ENCODE results near the gene HERC2. TPM values are rescaled to one million over a fixed set of nuclear protein-coding genes. Genes with fewer than 3 reads are reported as not detected.

Gene HERC2
- total and polyA plus RNA-seq, 4 donors = 14.6 to 45.4 (median 26.6) TPM

DNA sequence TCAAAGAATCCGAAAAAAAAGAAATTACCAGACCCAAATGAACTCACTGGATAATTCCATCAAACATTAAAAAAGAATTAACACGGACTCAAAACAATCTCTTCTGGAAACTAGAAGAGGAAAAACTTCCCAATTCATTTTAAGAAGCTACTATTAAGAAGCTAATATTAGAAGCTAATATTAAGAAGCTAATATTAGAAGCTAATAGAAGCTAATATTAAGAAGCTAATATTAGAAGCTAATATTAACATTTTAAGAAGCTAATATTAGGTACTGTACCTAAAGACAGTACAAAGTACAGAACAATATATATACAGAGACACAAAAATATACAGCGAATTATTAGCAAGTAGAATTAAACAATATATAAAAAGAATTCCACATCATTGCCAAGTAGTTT, 35.9 kb downstream of the HERC2 start:
- TF ChIP-seq JUND (IDR thresholded peaks at IDR 0.05) (no peak), TAF1 (conservative IDR thresholded peaks at IDR 0.05) (no peak), FOXA1 (IDR thresholded peaks at IDR 0.05) (no peak), YY1 (IDR thresholded peaks at IDR 0.05) (no peak), SP1 (IDR thresholded peaks at IDR 0.05) (no peak), HNF4A (conservative IDR thresholded peaks at IDR 0.05) (no peak), GABPA (IDR thresholded peaks at IDR 0.05 in 1 of 2, conservative IDR thresholded peaks at IDR 0.05 in 1 of 2) (no peak), FOXA2 (IDR thresholded peaks at IDR 0.05) (no peak), EGR1 (IDR thresholded peaks at IDR 0.05; ENCODE audit: low read depth in 2 of 2) (no peak), HNF4G (IDR thresholded peaks at IDR 0.05) (no peak), RAD21 (IDR thresholded peaks at IDR 0.05) (no peak)
- TF ChIP-seq, protein P1, sequence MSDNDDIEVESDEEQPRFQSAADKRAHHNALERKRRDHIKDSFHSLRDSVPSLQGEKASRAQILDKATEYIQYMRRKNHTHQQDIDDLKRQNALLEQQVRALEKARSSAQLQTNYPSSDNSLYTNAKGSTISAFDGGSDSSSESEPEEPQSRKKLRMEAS (IDR thresholded peaks at IDR 0.05) = no peak
- TF ChIP-seq, protein P2, sequence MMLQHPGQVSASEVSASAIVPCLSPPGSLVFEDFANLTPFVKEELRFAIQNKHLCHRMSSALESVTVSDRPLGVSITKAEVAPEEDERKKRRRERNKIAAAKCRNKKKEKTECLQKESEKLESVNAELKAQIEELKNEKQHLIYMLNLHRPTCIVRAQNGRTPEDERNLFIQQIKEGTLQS (IDR thresholded peaks at IDR 0.05) = no peak
- no peaks in the 10 kb centered on the region for H3K9me3 ChIP-seq (ENCODE audit: control insufficient read depth in 4 of 4, low read length in 3 of 4)
- DNase-seq (ENCODE audit: low spot score) = no peak
- no peak overlapping the region for H3K4me3 ChIP-seq (ENCODE audit: low read depth in 1 of 3, low read length in 3 of 3)
- H3K36me3 ChIP-seq (ENCODE audit: control insufficient read depth in 4 of 4, insufficient read depth in 3 of 4, low read depth in 1 of 4, low read length in 3 of 4) = peaks cover 0 to 7% (median 2%) of the 10 kb centered on the region in 4 donors
- H3K27ac ChIP-seq (ENCODE audit: low read depth in 1 of 2, low read length in 2 of 2) = no peak overlapping the region
- no peaks in the 10 kb centered on the region for H3K4me1 ChIP-seq (ENCODE audit: control insufficient read depth in 4 of 4, insufficient read depth in 4 of 4, low read length in 3 of 4)
- H3K27me3 ChIP-seq (ENCODE audit: control insufficient read depth in 4 of 4, insufficient read depth in 4 of 4, low read length in 3 of 4) = no peaks in the 10 kb centered on the region
- 97% methylated on average over 3 of the region's 3 CpGs for WGBS
- H3K9ac ChIP-seq (ENCODE audit: low read depth in 1 of 2, low read length in 2 of 2) = no peak overlapping the region

DNA sequence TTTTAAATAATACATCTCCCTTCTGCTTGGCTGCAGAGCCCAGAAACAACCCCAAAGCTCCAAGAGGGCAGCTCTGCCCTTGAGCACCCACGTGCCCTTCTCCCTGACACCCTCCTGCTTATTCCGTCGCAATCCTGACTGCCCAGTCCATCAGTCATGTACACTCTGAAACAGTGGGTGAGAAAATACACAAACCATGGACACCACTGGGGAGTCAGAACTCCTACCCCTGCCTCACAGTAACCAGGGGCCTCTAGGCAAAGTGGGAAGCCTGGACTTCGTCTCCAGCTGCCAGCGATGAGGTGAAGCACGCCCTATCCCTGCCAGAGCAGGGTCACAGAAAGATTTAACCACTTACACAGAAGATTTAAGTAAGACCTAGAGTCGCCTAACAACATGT, 40.1 kb downstream of the HERC2 start:
- Histone ChIP-seq H3K4me3 (ENCODE audit: low read depth in 1 of 3, low read length in 3 of 3) (no peak overlapping the region), H3K9ac (ENCODE audit: low read depth in 1 of 2, low read length in 2 of 2) (no peak overlapping the region), H3K9me3 (ENCODE audit: control insufficient read depth in 4 of 4, low read length in 3 of 4) (no peaks in the 10 kb centered on the region), H3K27ac (ENCODE audit: low read depth in 1 of 2, low read length in 2 of 2) (no peak overlapping the region), H3K4me1 (ENCODE audit: control insufficient read depth in 4 of 4, insufficient read depth in 4 of 4, low read length in 3 of 4) (no peaks in the 10 kb centered on the region), H3K36me3 (ENCODE audit: control insufficient read depth in 4 of 4, insufficient read depth in 3 of 4, low read depth in 1 of 4, low read length in 3 of 4) (peaks cover 0 to 7% (median 4%) of the 10 kb centered on the region in 4 donors), H3K27me3 (ENCODE audit: control insufficient read depth in 4 of 4, insufficient read depth in 4 of 4, low read length in 3 of 4) (no peaks in the 10 kb centered on the region)
- no peak for DNase-seq (ENCODE audit: low spot score)
- no peak for TF ChIP-seq JUND (IDR thresholded peaks at IDR 0.05)
- TF ChIP-seq, protein P3, sequence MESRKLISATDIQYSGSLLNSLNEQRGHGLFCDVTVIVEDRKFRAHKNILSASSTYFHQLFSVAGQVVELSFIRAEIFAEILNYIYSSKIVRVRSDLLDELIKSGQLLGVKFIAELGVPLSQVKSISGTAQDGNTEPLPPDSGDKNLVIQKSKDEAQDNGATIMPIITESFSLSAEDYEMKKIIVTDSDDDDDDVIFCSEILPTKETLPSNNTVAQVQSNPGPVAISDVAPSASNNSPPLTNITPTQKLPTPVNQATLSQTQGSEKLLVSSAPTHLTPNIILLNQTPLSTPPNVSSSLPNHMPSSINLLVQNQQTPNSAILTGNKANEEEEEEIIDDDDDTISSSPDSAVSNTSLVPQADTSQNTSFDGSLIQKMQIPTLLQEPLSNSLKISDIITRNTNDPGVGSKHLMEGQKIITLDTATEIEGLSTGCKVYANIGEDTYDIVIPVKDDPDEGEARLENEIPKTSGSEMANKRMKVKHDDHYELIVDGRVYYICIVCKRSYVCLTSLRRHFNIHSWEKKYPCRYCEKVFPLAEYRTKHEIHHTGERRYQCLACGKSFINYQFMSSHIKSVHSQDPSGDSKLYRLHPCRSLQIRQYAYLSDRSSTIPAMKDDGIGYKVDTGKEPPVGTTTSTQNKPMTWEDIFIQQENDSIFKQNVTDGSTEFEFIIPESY (IDR thresholded peaks at IDR 0.05) = no peak
- no peak for TF ChIP-seq NR2F2 (IDR thresholded peaks at IDR 0.05)
- TF ChIP-seq, protein P4, sequence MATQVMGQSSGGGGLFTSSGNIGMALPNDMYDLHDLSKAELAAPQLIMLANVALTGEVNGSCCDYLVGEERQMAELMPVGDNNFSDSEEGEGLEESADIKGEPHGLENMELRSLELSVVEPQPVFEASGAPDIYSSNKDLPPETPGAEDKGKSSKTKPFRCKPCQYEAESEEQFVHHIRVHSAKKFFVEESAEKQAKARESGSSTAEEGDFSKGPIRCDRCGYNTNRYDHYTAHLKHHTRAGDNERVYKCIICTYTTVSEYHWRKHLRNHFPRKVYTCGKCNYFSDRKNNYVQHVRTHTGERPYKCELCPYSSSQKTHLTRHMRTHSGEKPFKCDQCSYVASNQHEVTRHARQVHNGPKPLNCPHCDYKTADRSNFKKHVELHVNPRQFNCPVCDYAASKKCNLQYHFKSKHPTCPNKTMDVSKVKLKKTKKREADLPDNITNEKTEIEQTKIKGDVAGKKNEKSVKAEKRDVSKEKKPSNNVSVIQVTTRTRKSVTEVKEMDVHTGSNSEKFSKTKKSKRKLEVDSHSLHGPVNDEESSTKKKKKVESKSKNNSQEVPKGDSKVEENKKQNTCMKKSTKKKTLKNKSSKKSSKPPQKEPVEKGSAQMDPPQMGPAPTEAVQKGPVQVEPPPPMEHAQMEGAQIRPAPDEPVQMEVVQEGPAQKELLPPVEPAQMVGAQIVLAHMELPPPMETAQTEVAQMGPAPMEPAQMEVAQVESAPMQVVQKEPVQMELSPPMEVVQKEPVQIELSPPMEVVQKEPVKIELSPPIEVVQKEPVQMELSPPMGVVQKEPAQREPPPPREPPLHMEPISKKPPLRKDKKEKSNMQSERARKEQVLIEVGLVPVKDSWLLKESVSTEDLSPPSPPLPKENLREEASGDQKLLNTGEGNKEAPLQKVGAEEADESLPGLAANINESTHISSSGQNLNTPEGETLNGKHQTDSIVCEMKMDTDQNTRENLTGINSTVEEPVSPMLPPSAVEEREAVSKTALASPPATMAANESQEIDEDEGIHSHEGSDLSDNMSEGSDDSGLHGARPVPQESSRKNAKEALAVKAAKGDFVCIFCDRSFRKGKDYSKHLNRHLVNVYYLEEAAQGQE (IDR thresholded peaks at IDR 0.05) = no peak
- no peak for TF ChIP-seq FOXA2 (IDR thresholded peaks at IDR 0.05)
- no peak for TF ChIP-seq EGR1 (IDR thresholded peaks at IDR 0.05; ENCODE audit: low read depth in 2 of 2)
- no peak for TF ChIP-seq RXRA (IDR thresholded peaks at IDR 0.05)
- TF ChIP-seq, protein P5, sequence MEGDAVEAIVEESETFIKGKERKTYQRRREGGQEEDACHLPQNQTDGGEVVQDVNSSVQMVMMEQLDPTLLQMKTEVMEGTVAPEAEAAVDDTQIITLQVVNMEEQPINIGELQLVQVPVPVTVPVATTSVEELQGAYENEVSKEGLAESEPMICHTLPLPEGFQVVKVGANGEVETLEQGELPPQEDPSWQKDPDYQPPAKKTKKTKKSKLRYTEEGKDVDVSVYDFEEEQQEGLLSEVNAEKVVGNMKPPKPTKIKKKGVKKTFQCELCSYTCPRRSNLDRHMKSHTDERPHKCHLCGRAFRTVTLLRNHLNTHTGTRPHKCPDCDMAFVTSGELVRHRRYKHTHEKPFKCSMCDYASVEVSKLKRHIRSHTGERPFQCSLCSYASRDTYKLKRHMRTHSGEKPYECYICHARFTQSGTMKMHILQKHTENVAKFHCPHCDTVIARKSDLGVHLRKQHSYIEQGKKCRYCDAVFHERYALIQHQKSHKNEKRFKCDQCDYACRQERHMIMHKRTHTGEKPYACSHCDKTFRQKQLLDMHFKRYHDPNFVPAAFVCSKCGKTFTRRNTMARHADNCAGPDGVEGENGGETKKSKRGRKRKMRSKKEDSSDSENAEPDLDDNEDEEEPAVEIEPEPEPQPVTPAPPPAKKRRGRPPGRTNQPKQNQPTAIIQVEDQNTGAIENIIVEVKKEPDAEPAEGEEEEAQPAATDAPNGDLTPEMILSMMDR (IDR thresholded peaks at IDR 0.05; ENCODE audit: low read depth, low read length, missing input control) = no peak
- TF ChIP-seq, protein P1 (IDR thresholded peaks at IDR 0.05) = no peak
- no peak for TF ChIP-seq RAD21 (IDR thresholded peaks at IDR 0.05)
- 97% methylated on average over 7 of the region's 7 CpGs for WGBS
